ENCODE results near the gene DIP2C. TPM values are rescaled to one million over a fixed set of nuclear protein-coding genes. Genes with fewer than 3 reads are reported as not detected.
A peak's percentile ranks its signal among the peaks of the same experiment; 100 is the strongest.

DIP2C gene
- total RNA-seq, 1 experiment from 2014 or later, result 11.4 TPM

DNA sequence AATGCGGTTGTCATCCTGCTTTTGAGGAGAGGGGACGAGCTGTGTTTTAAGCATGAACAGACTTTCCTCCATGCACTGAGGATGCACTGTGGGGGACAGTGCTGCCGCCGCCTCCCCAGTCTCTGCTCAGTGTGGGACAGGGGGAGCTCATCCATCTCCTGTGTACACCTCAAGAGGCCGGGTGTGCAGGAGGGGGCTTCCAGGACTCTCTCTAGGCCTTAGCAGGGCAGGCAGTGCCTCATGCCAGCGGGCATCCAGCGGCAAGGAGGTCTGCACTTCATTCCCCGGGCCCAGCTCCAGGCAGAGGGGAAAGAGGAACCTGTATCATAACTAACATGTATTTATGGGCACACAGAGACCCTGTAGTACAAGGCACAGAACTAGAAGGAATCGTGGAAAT is 89.7 kb downstream of the DIP2C start:
- no peaks in the 10 kb centered on the region for H3K27me3 ChIP-seq (replicated peaks; ENCODE audit: control insufficient read depth, insufficient read depth, low read length)
- no peaks in the 10 kb centered on the region for H3K36me3 ChIP-seq (ENCODE audit: control insufficient read depth, insufficient read depth, low read length)
- peak in 1 of 2 experiments; percentile 26 for DNase-seq
- intact Hi-C loops (cut with micrococcal nuclease; ENCODE audit: unreplicated experiment), result no loop called here
- Mint-ChIP-seq H3K36me3 (ENCODE audit: insufficient read depth, unreplicated experiment) (no peaks in the 10 kb centered on the region), H3K4me3 (ENCODE audit: unreplicated experiment) (no peak overlapping the region), H3K27ac (ENCODE audit: unreplicated experiment) (no peak overlapping the region), H3K4me1 (ENCODE audit: low read depth, unreplicated experiment) (no peaks in the 10 kb centered on the region), H3K27me3 (ENCODE audit: insufficient read depth, unreplicated experiment) (no peaks in the 10 kb centered on the region), H3K9me3 (ENCODE audit: unreplicated experiment) (no peaks in the 10 kb centered on the region)
- no peaks in the 10 kb centered on the region for H3K4me1 ChIP-seq
- CTCF ChIA-PET, result no interaction called here
- TF ChIP-seq, protein P1, sequence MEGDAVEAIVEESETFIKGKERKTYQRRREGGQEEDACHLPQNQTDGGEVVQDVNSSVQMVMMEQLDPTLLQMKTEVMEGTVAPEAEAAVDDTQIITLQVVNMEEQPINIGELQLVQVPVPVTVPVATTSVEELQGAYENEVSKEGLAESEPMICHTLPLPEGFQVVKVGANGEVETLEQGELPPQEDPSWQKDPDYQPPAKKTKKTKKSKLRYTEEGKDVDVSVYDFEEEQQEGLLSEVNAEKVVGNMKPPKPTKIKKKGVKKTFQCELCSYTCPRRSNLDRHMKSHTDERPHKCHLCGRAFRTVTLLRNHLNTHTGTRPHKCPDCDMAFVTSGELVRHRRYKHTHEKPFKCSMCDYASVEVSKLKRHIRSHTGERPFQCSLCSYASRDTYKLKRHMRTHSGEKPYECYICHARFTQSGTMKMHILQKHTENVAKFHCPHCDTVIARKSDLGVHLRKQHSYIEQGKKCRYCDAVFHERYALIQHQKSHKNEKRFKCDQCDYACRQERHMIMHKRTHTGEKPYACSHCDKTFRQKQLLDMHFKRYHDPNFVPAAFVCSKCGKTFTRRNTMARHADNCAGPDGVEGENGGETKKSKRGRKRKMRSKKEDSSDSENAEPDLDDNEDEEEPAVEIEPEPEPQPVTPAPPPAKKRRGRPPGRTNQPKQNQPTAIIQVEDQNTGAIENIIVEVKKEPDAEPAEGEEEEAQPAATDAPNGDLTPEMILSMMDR (IDR thresholded peaks at IDR 0.05; ENCODE audit: insufficient read depth in 1 of 2, low read depth in 1 of 2, low read length in 1 of 2, severe bottlenecking in 1 of 2, unreplicated experiment in 1 of 2), result no peak
- H3K4me3 ChIP-seq (ENCODE audit: low read depth, low read length), result no peak overlapping the region
- POLR2A ChIA-PET, result no interaction called here
- no TSS peak for BruUV-seq (replicated peaks)
- no peaks in the 10 kb centered on the region for H3K9me3 ChIP-seq

DNA sequence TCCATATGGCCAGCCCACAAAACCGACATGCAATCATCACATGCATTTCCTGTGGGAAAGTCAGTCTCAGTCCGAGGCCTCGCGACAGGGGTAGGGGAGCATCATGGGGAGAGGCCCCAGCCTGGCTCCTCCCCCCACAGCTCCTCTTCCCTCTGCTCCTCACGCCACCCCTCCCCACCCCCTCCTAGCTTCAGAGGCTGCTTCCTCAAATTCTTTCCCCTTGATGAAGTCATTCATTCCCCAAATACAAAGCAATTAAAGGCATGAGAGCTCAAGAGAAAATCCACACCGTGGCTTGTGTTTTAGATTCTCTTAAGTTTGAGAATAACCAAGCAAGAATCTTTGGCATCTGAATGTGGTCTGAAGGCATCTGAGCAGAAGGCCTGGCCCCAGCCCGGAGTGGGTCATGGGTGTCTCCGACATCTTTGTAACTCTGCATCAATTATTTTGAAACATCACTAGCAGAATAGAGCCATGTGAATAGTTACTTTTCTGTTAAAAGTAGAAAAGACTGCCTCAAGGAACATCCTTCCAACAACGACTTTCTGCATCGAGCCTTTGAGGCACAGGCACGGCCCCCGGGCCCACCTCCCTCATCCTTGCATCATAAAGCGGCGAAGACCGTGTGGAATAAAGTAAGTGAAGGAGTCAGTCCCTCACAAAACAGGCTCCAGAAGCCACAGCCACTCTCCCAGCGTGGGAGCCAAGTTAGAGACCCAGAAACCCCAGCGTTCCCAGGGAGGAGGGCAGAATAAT is 90.9 kb downstream of the DIP2C start:
- H3K27me3 ChIP-seq (replicated peaks; ENCODE audit: control insufficient read depth, insufficient read depth, low read length), result no peaks in the 10 kb centered on the region
- no peaks in the 10 kb centered on the region for H3K9me3 ChIP-seq
- TF ChIP-seq, protein P1 (IDR thresholded peaks at IDR 0.05; ENCODE audit: insufficient read depth in 1 of 2, low read depth in 1 of 2, low read length in 1 of 2, severe bottlenecking in 1 of 2, unreplicated experiment in 1 of 2), result no peak
- CTCF ChIA-PET, result no interaction called here
- no peaks in the 10 kb centered on the region for H3K36me3 ChIP-seq (ENCODE audit: control insufficient read depth, insufficient read depth, low read length)
- H3K4me1 Mint-ChIP-seq (ENCODE audit: low read depth, unreplicated experiment), result no peaks in the 10 kb centered on the region
- intact Hi-C loops (cut with micrococcal nuclease; ENCODE audit: unreplicated experiment), result no loop called here
- no peak for DNase-seq
- no peak overlapping the region for H3K4me3 Mint-ChIP-seq (ENCODE audit: unreplicated experiment)
- POLR2A ChIA-PET, result no interaction called here
- no peak overlapping the region for H3K27ac Mint-ChIP-seq (ENCODE audit: unreplicated experiment)
- H3K36me3 Mint-ChIP-seq (ENCODE audit: insufficient read depth, unreplicated experiment), result no peaks in the 10 kb centered on the region
- H3K4me3 ChIP-seq (ENCODE audit: low read depth, low read length), result no peak overlapping the region
- no peaks in the 10 kb centered on the region for H3K9me3 Mint-ChIP-seq (ENCODE audit: unreplicated experiment)
- no peaks in the 10 kb centered on the region for H3K4me1 ChIP-seq
- no peaks in the 10 kb centered on the region for H3K27me3 Mint-ChIP-seq (ENCODE audit: insufficient read depth, unreplicated experiment)
- no TSS peak for BruUV-seq (replicated peaks)

DNA sequence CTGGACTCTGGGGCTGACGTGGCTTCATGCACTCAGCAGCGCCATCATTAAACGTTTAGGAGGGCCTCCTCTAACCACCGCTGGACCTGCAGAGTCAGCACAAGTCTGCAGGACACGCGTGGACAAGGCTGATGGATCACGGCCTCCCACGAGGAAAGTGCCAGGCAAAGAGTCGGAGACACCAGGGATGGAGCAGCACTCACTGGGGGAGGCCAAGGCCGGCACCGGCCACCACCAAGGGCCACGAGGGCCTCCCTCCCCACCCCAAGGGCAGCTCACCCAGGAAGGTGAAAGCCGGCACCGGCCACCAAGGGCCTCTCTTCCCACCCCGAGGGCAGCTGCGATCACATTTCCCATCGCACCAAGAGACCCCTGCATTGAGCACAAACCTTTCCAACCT is 91.5 kb downstream of the DIP2C start:
- no peak for DNase-seq
- no peak overlapping the region for H3K4me3 Mint-ChIP-seq (ENCODE audit: unreplicated experiment)
- no peaks in the 10 kb centered on the region for H3K36me3 Mint-ChIP-seq (ENCODE audit: insufficient read depth, unreplicated experiment)
- POLR2A ChIA-PET, result no interaction called here
- Histone ChIP-seq H3K4me3 (ENCODE audit: low read depth, low read length) (no peak overlapping the region), H3K4me1 (no peaks in the 10 kb centered on the region), H3K9me3 (no peaks in the 10 kb centered on the region), H3K27me3 (replicated peaks; ENCODE audit: control insufficient read depth, insufficient read depth, low read length) (no peaks in the 10 kb centered on the region), H3K36me3 (ENCODE audit: control insufficient read depth, insufficient read depth, low read length) (no peaks in the 10 kb centered on the region)
- H3K4me1 Mint-ChIP-seq (ENCODE audit: low read depth, unreplicated experiment), result no peaks in the 10 kb centered on the region
- no peaks in the 10 kb centered on the region for H3K27me3 Mint-ChIP-seq (ENCODE audit: insufficient read depth, unreplicated experiment)
- no peak overlapping the region for H3K27ac Mint-ChIP-seq (ENCODE audit: unreplicated experiment)
- H3K9me3 Mint-ChIP-seq (ENCODE audit: unreplicated experiment), result no peaks in the 10 kb centered on the region
- intact Hi-C loops (cut with micrococcal nuclease; ENCODE audit: unreplicated experiment), result no loop called here
- TF ChIP-seq, protein P1 (IDR thresholded peaks at IDR 0.05; ENCODE audit: insufficient read depth in 1 of 2, low read depth in 1 of 2, low read length in 1 of 2, severe bottlenecking in 1 of 2, unreplicated experiment in 1 of 2), result no peak
- BruUV-seq (replicated peaks), result no TSS peak
- CTCF ChIA-PET, result no interaction called here
